CD4-positive, alpha-beta T cell treated with Interleukin-12 subunit alpha and Interleukin-12 subunit beta, for 1 hour (primary cell): ENCODE results near the gene CBFA2T2.

Experiments
- DNase-seq: peaks from one replicate; pipeline ENCODE4 v3.0.0-alpha.2; 2020

The CBFA2T2 gene

DNA sequence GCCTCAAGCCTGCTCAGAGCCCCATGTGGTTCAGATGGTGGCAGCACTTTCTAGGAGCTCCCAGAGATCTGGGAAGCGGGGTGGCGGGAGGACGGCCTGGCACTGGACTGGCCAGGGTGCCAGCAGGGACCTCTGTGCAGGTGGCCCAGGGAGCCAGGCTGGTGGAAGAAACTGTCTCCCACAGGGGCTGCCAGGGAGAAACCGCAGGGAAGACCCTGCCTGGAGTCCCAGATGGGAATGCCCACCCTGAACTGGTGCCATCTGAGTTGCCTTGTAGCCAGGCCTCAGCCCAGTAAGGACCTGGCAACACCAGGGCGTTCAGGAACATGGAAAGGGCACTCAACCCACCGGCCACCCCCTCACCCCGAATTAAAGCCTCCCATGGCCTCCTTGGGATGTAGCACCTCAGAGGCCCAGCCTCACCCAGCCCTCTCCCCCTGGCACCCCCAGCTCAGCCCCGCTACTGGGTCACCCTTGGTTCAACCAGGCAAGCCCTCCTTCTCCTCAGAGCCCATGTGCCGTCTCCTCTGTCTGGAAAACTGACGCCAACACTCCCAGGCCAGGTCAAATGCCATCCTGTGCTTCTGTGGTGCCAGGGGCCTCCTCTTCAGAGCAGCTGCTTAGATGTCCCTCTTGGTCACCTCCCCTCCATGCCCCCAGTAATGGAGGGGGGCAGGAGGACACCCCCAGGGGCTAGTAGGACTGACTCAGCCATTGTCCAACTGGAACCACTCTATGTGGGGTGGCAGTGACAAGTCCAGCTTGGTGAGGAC is 166.3 kb downstream of the CBFA2T2 start:
- DNase-seq: no peak

DNA sequence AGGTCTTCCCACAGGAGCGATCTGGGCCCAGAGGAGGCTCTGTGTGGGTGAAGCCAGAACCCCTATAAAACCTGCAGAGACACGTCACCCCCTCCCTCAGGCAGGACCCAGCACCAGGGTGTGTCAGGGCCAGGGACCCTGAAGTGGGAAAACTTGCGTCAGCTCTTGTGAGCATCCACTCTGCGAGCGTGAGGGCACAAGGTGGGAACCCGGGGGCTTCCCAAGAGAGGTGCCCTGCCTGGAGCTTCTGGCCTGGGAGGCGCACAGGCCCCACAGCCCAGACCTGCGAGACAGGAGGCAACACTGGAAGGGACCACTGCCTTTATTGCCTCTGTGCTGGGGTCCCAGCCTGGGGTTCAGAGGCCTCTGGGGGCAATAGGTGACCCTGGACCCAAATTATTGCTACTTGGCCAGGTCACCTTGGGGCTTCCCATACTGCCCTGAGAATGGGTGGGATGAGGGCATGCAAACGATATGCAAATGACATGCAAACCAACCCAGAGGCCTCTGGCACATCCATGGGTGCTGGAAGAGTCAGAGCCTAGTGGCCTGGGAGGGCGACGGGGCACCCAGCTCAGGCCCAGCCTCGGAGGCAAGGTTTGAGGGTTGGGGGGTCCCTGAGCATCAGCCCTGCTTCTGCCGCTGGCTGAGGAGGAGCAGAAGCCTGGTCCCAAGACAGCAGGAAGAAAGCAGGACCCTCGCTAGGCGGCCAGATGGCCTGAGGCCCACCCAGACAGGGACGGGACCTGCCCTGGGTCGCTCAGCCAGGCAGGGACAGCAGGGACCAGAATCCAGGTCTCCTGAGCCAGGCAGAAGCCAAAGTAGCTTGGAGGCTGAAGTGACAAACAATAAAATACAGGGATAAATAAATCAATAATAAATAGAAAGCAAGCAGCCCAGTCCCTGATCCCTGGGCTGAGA is 167.1 kb downstream of the CBFA2T2 start:
- DNase-seq: no peak

DNA sequence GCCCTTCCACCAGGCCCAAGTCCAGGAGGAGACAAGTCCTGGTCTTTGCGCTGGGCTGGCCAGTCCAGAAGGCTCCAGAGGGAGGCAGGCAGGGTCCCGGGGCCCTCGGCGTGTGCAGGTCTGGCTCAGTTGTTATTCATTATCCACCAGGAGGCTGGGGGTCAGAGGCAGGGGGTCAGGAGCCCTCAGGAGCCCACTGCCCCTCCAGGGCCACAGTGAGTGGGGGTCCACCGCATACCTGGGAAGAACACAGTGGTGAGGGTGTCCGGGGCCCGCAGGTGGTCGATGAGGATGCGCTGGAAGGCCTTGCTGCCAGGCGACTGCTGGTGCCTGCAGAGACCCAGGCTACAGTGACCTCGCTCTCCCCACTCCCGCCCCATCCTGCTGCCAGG is 167.8 kb downstream of the CBFA2T2 start:
- no peak for DNase-seq

- DNase-seq: no peak
Observed at GRCh38 chr20:33658510-33658909, 168.6 kb downstream of the CBFA2T2 start.

GRCh38 chr20:33658929-33659328 is 169.0 kb downstream of the CBFA2T2 start:
- no peak for DNase-seq

GRCh38 chr20:33659341-33660034 is 169.6 kb downstream of the CBFA2T2 start:
- no peak for DNase-seq

- no peak for DNase-seq
Observed at GRCh38 chr20:33660035-33660684, 170.3 kb downstream of the CBFA2T2 start.

DNA sequence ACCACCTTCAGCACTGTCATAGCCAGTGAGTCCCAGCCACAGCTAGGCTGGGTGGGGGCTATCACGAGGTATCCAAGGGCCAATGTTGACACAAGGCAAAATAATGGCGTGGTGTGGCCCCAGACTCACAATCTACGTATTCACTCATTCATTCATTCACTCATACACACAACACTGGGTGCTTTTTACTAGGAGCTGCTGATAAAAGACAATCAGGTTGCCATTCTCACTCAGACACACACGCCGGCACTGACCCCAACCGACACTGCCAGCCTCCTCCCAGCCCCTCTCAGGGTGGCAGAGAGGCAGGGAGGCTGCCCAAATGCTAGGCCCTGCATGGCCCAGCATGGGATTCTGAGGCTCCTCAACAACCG is 170.8 kb downstream of the CBFA2T2 start:
- DNase-seq: no peak

DNA sequence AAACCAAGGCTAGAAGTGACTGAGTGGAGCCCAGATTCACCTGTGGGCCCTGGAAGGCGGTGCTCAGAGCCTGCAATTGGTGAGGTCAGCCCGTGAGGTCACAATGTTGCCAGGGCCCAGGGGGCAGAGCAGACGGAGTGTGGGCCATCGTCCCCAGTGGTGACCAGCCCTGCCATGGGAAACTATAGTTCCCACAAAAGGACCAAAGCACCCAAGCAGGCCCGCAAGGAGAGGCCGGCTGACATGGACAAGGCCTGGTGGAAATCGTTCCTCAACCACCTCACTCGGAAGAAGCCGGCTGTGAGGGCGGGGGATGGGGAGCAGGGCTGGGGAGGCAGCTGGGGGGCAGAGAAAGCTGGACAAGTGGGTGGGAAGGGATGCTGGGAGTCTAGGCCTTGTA is 172.3 kb downstream of the CBFA2T2 start, which contains the start of gene C20orf144:
Gene C20orf144, plus strand, starts transcription at position 156 of the 400 bp plus-strand sequence. Its CDS starts 19 bp downstream, at position 175.
- DNase-seq: no peak

DNA sequence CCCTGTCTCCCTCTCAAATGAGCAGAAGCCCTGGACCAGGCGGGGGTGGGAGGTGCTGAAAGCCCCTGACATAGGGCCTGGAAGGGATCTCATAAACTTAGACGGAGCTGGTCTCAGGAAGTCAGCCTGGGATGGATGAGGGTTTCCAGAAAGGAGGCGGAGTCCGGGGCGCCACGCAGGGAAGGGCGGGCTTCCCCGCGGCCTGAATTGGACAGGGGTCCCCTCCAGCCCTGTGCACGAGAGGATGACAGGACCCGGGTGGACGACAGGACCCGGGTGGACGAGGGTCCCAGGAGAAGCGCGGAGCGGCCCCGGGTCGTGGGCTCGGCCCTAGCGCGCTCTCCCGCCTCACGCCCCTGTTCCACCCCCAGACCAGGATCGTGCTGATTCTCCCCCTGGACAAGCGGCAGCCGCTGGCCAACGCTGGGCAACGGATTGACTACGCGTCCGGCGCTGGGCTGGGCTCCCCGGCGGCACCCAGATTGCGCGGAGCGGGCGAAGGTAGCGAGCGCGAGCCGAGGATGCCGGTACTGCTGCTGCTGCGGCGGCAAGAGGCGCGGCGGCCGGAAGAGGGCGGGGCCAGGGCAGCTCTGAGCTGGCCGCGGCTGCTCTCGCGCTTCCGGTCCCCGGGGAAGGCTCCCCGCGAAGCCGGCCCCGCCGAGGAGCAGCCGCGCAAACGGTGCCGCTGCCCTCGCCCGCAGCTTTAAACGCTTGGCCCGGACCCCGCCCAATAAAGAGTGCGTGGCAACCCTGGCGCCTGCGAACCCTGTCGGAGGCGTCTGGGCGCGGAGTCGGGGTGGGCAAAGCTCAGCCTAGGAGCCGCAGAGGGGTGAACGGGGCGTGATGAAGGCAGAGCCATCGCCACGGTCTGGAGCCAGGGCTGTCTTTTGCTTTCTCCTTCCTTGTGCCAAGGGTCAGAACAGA is 173.5 kb downstream of the CBFA2T2 start:
- peak; percentile 86 for DNase-seq

DNA sequence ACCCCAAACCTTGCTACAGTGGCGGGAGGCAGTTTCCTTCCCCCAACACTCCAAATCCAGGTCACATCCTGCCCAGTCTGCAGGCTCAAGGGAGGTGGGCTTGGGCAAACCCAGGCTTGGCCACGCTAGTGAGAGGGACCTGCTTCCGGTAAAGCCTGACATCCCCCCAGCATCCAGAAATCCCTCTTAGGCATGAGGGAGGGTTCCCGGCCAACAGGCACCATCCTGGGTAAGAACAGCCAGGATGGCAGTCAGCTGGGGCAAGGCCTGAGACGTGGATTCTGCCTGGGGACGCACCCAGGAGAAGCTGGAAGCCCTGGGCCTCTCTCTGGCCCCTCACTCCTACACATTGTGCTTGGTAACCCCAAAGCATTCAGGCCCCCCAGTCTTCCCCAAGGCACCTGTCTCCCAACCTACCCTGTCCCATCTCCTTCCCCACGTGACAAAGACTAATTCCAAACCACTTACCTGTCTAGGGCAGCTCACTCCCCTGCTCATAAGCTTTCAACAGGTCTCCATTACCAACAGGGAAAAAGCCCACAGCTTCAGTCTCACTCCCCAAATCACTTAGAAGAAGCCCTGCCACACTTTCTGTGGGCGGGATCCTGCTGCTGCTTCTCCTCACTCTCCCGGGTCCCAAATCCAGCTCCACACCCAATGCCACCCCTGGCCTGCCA is 174.3 kb downstream of the CBFA2T2 start:
- DNase-seq: no peak

DNA sequence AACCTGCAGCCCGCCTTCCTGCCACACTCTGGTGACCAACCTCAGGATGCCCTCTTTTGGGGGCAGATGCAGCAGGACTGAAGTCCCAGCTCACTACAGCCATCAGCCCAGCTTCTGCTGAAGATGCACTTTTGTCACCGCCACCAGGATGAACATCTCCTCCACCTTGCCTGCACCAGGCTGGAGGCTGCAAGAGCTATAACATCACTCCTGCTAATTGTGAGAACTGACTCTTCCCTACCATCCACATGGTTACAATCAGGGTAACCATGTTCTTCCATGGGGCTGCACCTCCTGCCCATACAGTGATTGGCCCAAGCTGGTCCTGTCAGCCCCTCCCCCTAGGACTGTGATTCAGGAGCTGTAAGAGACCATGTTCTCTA is 174.9 kb downstream of the CBFA2T2 start:
- no peak for DNase-seq

- peak; percentile 89 for DNase-seq
Observed at GRCh38 chr20:33666293-33667244, 176.7 kb downstream of the CBFA2T2 start, which contains the start of gene ACTL10. TSS of gene ACTL10 (plus strand) at chr20:33666943. CDS start at chr20:33667498, 555 bp downstream.

DNA sequence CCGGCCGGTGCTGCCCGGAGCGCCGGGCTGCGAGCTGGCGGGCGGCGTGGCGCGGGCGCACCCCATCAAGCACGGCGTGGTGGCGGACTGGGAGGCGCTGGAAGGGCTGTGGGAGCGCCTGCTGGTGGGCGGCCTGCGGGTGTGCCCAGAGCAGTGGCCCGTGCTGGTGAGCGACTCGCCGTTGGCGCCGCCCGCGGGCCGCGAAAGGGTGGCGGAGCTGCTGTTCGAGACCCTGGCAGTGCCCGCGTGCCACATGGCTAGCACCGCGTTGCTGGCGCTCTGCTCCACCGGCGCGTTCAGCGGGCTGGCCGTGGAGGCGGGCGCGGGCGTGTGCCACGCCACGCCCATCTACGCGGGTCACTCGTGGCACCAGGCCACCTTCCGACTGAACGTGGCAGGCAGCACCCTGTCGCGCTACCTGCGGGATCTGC is 177.4 kb downstream of the CBFA2T2 start:
- DNase-seq: peak; percentile 44

GRCh38 chr20:33667676-33668465 is 178.0 kb downstream of the CBFA2T2 start:
- peak; percentile 82 for DNase-seq

DNA sequence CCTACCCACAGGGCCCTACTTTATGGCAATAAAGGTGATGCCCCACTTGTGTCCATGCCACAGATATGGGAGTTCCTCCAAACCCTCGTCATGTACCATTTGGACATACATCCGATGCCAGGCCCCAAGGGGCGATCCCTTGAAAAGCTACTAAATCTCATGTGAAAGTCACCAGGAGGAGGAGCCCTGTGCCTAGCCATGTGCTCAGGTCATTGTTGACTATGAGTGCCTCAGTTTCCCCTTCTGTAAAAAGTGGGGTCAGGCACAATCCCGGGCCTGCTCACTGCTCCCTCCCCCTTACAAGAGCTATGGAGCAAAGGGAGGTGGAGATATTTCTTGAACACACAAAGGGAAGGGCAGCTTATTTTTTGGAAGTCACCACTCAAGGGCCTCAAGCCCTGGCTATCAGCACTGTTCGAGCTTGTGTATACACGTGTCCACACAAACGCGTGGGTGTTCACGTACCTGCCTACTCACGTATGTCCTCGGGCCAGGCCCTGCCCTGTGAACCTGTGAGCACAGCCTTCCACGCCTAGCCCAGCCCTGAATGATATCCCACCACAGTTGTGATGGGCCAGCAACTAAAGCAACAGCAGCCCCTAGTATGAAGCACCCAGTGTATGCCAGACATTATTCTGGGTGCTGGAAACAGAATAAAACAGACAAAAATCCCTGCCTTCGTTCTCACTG is 178.7 kb downstream of the CBFA2T2 start:
- no peak for DNase-seq

DNA sequence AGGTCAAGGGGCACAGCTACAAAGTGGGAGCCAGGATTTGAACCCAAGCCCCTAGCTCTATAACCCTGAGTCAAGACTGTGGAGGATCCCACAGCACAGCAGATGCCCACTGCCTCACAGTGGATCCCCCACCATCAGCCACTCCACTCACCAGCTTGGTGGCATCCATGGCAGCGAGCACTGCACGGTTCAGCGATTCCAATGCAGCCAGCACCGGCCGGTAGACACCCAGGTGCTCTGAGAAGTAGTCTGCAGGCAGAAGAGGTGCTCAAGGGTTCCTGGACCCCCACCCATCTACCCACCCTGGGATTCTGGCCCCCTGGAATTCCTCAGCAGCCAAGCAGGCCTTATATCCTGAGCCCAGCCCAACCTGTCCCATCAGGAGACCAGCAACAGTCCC is 179.3 kb downstream of the CBFA2T2 start:
- DNase-seq: no peak
